CD4-positive, alpha-beta T cell treated with Interferon alpha-2 for 1 hour (primary cell): ENCODE data around the gene TTC17.
"Not testable (repeated sequence)": the region's sequence is repeated elsewhere in the genome, so short reads cannot be mapped to it uniquely, and the experiment has no call there.

Experiments used
- DNase-seq, 2 donors: peaks; one replicate each; pipeline ENCODE4 v3.0.0-alpha.2; 2020 to 2022

Gene TTC17

DNA sequence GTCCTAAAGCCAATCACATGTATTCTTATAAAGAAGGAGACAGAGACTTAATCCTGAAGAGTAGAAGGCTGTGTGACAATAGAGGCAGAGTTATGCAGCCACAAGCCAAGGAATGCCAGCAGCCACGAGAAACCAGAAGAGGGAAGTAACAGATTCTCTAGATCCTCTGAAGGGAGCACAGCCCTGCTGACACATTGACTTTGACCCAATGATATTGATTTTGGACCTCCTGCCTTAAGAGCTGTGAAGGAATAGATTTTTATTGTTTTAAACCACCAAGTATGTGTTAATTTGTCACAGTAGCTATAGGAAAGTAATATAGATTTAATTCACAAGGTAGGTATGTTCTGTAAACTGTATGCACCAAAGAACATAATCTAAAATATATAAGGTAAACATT is 103.6 kb downstream of the TTC17 start:
- no peak for DNase-seq

DNA sequence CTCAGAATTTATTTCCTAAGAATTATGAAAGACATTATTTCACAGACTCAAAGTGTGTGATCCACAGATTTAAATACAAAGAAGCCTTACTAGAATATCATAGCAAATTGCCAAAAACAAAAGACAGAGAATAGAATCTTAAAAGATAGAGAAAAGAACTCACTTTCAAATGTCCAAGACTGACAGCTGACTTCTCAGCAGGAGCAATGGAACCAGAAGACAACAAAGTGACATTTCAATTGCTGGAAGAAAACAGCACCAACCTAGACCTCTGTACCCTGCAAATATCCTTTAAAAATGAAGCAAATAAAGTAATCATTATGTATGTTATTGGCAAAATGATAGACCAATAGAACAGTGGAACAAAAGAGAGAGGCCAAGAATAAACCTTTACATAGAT is 109.2 kb downstream of the TTC17 start:
- DNase-seq, result no peak

DNA sequence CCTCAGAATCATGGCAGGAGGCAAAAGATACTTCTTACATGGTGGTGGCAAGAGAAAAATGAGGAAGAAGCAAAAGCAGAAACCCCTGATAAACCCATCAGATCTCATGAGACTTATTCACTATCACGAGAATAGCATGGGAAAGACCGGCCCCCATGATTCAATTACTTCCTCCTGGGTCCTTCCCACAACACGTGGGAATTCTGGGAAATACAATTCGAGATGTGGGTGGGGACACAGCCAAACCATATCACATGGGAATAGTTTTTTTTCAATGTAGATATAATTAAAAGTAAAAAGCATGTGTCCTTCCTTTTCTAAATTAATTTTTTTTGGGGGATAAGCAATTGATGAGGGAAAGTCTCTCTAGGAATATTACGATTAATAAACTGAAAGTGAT is 118.8 kb downstream of the TTC17 start:
- DNase-seq, result not testable (repeated sequence)

DNA sequence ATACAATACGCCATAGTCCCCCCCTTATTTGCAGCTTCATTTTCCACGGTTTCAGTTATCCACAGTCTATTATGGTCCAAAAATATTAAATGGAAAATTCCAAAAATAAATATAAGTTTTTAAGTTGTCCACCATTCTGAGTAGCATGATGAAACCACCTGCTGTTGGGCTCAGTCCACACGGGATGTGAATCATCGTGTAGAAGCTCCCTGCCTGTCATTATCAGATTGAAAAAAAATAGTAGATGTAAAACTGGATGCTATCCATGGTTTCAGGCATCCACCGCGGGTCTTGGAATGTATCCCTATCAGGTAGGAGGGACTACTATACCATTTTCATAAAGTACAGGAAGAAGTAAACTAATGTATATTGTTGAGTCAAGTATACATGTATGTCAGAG is 127.4 kb downstream of the TTC17 start:
- DNase-seq, result no peak

DNA sequence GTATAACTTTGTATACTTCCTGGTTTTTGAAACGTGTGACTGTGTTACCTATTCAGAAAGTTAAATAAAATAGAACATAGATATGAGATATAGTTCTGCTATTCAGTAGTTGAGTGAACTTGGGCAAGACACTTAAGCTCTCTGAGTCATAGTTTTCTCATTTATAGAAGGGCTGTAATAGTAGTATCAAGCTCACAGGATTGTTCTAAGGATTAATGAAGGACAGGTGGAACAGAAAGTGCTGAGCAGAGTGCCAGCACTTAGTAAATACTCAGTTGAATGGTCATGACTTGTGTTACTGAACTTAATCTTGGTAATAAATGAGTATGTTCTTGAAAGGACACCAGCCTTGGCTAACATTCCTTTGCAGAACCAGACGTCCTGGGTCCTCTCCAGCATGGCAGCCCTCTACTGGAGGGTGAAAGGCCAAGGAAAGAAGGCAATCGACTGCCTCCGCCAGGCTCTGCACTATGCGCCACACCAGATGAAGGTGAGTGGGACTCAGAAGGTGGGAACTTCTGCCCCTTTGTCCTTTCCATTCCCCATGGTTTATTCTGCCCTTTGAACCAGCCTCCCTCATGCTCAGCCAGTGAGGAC is 131.2 kb downstream of the TTC17 start:
- no peak for DNase-seq

DNA sequence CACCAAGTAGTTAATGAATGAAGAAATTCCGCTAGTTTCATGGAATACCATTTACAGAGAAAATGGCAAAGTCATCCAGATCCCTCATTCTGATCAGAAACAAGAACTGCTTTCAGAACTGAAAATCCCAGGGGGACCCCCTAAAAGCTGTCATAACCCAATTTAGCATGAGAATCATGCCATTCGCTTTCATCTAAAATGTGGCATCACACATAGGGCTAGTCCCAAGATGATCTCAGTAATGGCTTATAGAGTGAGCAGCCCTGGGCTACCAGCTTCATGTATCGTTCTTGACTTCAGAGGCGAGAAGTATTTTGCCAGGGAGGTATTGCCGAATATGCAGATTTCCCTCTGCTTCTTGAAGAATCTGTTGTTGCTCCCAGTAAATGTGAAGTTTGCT is 134.0 kb downstream of the TTC17 start:
- no peak for DNase-seq

DNA sequence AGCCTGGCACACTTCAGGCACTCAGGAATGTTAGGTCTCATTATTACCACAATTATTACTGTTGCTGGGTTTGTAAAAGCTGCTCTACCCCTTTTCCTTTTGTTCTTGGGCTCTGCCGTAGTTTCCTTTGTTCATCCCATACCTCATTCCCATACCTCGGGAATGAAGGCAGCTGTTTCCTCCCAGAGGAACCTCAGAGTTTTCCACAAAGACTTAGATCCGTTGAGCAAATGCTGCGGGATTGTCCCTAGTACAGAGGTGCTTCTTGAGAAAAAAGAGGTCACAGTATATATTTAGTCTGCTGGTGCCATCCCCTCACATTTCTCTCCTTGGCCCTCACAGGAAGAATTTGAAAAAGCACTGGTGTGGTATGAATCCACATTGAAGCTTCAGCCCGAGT is 134.7 kb downstream of the TTC17 start:
- DNase-seq, result no peak

DNA sequence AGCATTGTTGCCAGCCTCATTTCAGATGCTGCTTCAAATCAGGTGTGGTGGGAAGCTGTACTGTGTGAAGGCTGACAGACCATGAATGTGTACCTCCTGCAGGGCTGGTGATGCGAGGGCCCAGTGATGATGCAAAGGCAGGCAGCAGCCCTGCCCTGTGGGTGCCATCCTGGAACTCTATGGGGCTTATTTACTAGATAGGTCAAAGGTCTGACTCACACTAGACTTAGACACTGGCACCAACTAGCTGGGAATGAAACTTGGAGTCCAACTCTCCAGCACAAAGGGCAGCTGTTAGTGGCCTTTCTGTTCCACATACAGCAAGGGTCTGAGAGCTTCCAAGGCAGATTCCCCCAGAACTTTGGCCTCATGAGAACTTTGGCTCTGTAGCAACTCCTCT is 138.4 kb downstream of the TTC17 start:
- no peak for DNase-seq

DNA sequence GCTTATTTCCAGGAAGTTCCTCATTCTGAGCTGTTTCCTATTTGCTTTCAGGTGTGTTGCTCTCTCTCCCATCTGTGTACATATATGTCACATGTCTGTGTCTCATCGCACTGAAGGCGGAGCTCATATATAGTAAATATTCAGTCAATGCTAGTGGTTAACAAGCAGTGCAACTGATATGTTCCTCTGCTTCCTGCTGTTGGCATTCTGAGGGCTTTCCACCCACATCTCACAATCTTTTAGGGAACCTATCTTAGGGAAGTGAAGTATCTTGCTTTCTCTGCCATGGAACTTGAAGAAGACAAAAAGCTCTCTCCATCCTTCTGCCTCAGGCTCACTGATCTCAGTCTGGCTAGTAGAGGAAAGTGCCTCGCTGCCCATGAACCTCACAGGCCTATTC is 139.8 kb downstream of the TTC17 start:
- no peak for DNase-seq

DNA sequence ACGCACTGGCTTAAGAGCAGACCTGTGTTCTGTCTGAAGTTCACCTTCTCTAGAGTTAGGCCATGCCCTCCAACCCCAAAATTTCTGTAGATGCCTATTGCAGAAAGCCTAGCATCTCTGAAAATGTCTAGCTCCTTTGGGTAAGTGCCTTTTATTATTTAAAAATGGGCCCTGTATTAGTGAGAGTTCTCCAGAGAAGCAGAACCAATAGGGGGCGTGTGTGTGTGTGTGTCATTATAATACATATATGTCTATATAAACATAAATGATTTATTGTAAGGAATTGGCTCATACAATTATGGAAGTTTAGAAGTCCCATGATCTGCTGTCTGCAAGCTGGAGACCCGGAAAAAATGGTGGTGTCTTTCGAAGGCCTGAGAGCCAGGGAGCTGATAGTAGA is 144.7 kb downstream of the TTC17 start:
- DNase-seq, result no peak

DNA sequence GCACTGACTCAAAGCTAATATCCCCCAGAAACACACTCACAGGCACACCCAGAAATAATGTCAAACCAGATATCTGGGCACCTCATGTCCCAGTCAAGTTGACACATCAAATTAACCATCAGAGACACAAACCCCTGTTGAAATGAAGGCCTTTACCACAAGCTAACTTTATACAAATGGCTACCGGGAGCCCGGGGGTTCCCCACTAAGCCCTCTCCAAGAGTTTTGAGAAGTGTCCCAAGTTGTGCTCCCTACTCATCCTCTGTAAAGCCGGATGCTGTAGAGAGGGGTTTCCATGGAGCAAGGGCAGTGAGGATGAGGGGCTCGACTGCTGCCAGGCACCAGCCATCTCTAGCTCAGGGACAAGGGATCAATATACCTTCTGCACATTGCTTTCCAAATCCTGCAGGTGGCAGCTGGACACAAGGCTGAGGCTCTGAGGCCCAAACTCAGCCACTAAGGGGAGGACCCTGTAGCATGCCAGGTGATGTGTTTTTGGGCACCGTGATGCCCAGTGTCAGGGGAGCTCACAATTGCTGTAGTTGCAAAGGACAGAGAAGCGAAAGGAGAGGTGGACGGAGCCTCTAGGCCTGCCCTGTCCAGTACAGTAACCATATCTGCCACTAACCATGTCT is 145.7 kb downstream of the TTC17 start:
- no peak for DNase-seq

DNA sequence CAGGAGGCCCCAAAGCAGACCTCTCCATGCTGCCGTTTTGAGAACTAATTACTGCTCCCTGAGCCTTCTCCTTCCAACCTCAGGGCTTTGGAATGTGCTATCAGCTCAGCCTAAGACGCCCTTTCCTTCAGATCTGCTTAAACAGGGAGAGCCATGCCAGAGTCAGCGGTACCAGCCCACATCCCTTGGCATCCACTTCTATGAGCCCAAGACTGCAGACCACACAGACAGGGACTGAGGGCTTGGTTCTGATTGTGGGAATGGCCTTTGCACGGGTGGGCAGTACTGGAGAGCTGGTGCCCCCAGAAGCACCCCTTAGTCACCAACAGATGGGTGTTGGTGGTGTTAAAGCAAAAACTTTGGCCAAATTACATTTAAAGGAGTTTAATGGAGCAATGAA is 146.5 kb downstream of the TTC17 start:
- no peak for DNase-seq

DNA sequence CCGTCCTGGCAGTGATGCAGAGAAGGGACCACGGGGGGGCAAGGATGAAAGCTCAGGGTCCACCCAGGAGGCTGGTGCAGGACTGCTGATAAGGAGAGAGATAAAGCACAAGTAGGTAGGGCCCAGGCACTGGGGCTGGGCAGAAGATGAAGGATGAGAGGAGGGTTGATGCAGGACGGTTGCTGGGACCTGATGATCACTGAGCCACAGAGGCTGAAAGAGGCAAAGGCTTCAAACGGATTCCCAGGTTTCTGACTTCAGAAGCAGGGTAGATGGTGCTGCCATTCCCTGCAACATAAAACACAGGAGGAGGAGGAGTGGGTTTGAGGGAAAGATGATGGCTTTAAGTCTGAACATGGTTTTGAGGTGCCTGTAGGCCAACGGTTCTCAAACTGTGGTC is 148.5 kb downstream of the TTC17 start:
- DNase-seq, result no peak

DNA sequence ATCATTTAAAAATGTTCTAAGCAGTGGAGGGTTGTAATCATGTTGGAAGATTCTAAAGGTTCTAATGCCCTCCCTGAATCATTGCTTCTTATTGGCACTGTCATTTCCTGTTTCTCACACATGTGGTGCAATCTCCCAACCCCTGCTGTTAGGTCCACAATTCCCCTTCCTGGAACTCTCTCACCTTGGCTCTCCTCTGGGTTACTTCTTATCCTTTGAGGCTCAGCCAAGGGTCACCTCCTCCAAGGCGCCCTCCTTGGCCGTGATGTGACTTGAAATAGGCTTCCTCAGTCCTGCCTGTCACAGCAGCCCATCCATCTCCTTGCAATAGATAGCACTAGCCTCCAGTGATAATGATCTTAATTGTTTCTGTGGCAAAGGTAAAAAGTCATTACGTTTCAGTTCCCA is 149.8 kb downstream of the TTC17 start:
- DNase-seq, result no peak

DNA sequence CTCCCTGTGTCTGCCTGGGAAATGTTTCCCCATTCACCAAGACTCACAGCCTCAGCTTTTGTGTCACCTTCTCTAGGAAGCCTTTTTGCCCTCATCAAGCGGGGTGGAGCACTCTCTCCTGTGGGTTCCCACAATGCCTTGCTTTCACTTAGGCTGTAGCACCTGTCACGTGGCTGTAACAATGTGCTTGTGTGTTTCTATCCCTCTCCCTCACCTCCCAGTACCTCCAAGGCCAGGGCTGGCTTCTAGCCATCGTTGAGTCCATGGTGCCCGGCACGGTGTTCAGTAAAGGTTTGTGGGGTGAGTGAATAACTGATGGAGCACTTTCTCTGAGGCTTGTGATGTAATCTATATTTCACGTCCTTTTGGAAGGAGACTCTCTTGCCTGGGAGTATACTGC is 153.2 kb downstream of the TTC17 start:
- no peak for DNase-seq

DNA sequence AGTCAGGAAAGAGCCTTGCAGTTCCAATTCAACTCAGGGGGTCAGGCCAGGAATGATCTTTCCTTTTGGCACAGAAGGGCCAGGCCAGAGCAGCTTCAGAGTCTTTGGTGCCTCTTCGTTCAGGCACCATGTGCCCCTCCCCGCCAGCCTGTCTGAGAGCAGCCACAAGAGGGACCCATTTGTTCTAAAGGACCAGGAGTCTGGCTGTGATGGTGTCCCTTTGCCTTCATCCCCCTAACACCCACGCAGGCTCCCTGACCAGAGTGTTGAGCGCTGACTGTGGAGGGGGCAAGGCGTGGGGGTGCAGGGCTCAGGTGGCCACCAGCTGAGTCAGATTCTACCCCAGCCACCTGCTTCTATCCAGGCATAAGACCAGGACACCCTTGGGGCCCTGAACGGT is 156.4 kb downstream of the TTC17 start:
- no peak for DNase-seq

DNA sequence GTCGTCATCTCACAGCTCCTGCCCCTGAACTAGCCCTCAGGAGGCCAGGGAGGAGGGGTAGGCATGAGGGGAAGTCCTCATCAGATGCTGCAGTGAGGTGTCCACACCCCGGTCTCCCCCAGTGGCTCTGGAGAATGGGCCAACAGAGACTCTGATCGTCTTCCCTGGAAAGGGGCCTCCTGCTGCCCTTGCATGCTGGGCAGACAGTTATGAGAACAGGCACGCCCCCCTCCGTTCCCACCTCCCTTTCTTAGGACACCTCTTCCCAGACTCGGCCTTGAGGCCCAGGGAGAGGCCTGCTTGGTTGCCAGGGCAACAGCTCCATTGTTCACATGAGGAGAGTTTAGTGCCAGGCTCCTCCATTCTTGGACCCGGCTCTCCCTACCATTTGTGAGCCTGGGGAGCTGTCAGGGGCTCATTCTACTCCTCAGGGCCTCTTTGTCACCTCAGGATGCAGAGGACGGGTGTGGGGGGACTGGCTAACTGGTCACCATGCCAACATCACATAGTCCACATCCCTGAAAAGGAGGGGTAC is 157.7 kb downstream of the TTC17 start:
- DNase-seq, result no peak

DNA sequence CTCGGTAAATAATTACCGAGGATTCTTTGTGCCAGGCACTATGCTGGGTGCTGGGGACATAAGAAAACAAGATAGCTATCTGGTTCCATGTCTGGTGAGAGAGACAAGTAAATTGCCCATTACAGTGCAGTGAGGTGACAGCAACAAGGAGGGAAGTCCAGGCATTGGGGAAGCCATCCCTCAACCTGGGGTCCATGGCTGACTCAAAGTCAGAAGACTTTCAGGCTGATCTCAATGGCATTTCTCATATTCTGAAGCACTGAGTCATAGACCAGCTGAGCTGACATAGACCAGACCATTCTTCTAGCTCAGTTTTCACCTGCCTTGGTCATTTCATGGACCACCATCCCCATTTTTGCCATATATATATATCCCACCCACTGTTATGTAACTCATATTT is 158.8 kb downstream of the TTC17 start:
- DNase-seq, result no peak

DNA sequence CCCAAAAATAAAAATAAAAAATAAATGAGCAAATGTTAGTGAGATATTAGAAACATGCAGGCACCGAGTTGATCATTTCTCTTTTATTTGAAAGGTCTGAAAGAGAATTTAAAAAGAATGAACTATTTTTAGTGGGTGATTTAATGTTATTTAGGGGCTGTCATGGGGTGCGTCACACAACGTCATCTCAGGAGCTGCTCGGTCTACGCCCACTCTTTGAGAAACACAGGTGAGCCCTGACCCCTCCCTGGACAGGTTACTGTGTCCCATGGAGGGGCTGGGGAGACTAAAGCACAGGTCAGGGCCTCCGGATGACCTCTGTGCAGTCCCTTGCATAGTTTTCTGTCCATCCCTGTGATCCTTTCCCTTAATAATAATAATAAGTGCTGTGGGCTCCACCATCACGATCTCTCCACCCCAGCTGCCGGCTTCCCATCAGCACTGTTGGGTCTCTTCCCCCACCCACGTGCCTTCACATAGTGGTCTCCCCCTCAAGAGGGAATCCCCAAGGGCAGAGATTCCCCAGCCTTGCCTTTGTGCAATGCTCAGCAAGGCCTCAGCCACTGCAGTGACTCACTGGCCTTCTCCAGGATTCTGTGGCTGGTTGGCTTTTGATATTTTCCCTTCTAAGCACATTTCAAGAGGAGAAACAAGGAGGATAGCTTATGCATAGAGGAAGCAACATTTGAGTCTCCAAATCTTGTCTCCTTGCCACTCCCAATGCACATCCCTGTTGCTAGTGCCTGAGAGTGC is 159.9 kb downstream of the TTC17 start:
- no peak for DNase-seq

DNA sequence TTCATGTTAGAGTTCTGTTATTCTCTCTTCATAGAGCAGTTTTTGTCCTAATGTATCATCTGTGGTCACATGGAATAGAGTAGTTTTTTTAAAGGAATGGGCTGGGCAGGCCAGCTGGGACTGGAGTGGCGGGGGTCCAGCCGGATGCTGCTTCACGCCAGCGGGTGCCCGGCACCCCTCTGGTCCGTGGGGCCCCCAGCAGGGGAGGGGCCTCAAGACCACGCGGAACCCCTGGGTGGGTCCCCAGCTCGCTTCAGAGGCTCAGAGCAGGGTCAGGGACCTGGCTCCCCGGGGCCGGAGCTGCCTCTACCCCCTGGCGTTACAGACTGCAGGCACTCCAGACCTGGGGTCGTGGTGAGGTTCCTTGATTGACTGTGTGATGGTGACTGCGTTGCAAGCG is 162.8 kb downstream of the TTC17 start:
- DNase-seq, result no peak

DNA sequence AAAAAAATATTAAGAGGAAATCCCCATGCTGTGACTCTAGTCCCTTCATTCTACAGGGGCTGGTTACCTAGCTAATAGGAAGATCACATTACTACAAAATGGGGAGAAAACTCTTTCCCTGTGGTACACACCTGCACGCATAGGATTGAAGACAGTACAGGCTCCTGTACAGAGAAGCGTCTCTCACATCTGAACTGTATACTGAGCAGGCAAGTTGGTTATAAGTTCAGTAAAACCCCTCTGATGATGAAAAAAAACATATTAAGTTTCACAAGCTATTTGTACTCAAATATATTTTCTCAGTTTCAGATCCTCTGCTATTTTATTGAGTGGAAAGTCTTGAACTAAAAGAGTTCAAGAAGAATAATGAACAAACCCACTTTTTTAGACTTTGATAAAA is 164.9 kb downstream of the TTC17 start:
- no peak for DNase-seq

DNA sequence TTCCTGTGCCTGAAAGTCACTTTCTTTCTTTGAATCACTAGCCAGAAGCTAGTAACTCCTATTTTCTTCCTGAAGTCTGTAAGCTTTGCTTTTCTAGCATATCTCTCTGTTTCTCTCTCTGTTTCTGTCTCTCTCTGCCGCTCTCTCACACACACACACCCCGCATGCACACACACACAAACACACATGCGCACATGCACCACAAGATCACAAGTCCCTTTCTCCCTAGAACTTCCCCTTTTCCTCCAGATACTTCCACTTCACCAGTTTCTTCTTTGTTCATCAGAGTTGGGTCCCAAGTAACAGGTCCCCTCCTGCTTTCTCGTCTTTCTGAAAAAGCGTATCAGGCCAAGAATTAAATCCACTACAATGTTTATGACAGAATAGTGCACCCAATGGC is 173.3 kb downstream of the TTC17 start:
- DNase-seq, result no peak

DNA sequence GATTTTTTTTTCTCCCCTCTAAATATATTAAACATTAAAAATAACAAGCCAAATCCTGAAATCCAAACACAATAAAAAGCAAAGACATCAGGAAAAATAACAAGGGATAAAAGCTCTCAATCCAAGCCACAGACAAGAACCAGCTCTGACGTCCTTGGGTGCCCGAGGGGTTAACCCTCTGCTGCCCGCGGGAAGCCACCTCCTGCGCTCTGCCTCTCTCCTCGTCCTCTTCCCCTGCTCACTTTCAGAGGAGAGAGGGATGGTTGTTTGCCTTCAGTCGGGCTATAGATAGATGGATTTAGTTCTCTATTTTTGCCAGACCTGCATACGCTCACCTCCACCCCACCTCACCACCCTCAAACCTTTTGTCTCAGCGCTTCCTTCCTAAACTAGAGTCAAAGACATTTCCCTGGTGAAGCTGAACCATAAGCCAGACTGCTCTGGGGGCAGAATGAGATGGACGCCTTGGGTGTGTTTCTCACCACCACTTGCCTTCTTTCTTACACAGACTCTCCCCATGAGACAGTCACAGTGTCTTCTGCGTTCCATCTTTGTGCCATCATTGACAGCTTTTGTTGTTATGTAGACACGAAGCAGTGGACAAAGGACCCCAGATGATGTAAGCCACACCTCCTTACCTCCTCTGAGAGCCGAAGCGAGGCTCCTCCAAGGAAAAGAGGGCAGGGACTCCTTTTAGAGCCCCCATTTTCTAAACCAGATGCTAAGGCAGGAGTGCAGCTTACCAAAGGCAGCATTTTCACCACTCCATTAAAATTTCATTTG is 179.3 kb downstream of the TTC17 start:
- no peak for DNase-seq

DNA sequence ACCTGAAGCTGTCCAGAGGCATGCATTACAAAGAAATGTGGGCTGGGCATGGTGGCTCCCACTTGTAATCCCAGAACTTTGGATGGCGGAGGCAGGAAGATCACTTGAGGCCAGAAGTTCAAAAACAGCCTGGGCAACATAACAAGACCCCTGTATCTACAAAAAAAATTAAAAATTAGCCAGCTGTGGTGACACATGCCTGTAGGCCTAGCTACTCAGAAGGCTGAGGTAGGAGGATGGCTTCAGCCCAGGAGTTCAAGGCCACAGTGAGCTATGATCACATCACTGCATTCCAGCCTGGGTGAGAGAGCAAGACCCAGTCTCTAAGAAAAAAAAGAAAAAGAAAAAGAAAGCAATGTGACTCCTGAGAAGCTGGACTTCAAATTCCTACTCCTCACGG is 183.3 kb downstream of the TTC17 start:
- no peak for DNase-seq
